Measurements from ENCODE around the gene ZNF836. TPM values are rescaled to one million over a fixed set of nuclear protein-coding genes. Genes with fewer than 3 reads are reported as not detected.

The ZNF836 gene
- total RNA-seq, 4 donors from 2014 or later, result 15.3 to 35.3 (median 24.7) TPM

GRCh38 chr19:52110780-52111179 lies 60.6 kb downstream of the ZNF836 start:
- no peak for DNase-seq (ENCODE audit: low spot score in 2 of 2)
- intact Hi-C loops (cut with DNase I; ENCODE audit: low total_unique reads), result no loop called here
- 94 to 99% methylated on average over 6 of the region's 6 CpGs for WGBS, 2 donors
- TF ChIP-seq POLR2A (IDR thresholded peaks at IDR 0.05) (no peak), CTCF (IDR thresholded peaks at IDR 0.05) (no peak)
- no peak overlapping the region for H3K4me3 ChIP-seq (ENCODE audit: low read depth, poor library complexity, severe bottlenecking)

Other genes starting within 250 kb of the ZNF836 start
- 10 to 100 TPM in 1 of 4 donors, 1 to 10 TPM in 3; 3.6 to 17.2 (median 7.0) TPM for gene ZNF613, start 244.1 kb downstream of the ZNF836 start, total RNA-seq
- gene ZNF350, start 184.8 kb downstream of the ZNF836 start, total RNA-seq, result 10 to 100 TPM in 2 of 4 donors, 1 to 10 TPM in 2; 7.3 to 21.9 (median 12.1) TPM
- gene ZNF615, start 163.4 kb downstream of the ZNF836 start, total RNA-seq, result 10 to 100 TPM; 10.6 to 19.2 (median 16.3) TPM
- gene ZNF614, start 143.2 kb downstream of the ZNF836 start, total RNA-seq, result 1 to 10 TPM; 3.9 to 6.4 (median 4.3) TPM
- 10 to 100 TPM in 2 of 4 donors, 1 to 10 TPM in 2; 8.2 to 20.7 (median 11.2) TPM for gene ZNF432, start 122.8 kb downstream of the ZNF836 start, total RNA-seq
- gene ZNF841, start 75.9 kb downstream of the ZNF836 start, total RNA-seq, result 10 to 100 TPM; 15.0 to 34.1 (median 19.3) TPM
- gene ZNF616, start 31.7 kb downstream of the ZNF836 start, total RNA-seq, result 10 to 100 TPM in 2 of 4 donors, 1 to 10 TPM in 2; 7.8 to 12.6 (median 9.8) TPM
- gene PPP2R1A, start 18.4 kb upstream of the ZNF836 start, total RNA-seq, result 100 to 1,000 TPM; 200 to 226 (median 224) TPM
- gene ZNF766, start 98.0 kb upstream of the ZNF836 start, total RNA-seq, result 10 to 100 TPM in 3 of 4 donors, 1 to 10 TPM in 1; 8.0 to 18.4 (median 14.6) TPM
- gene ZNF480, start 125.5 kb upstream of the ZNF836 start, total RNA-seq, result 1 to 10 TPM; 2.8 to 6.2 (median 5.7) TPM
- 1 to 10 TPM in 1 of 4 donors, under 1 TPM in 3; 0.67 to 1.3 (median 0.87) TPM for gene ZNF610, start 164.6 kb upstream of the ZNF836 start, total RNA-seq
- 10 to 100 TPM; 15.2 to 19.7 (median 15.7) TPM for gene ZNF880, start 198.3 kb upstream of the ZNF836 start, total RNA-seq
- 10 to 100 TPM; 13.4 to 17.9 (median 14.7) TPM for gene ZNF528, start 226.2 kb upstream of the ZNF836 start, total RNA-seq